ENCODE data around the gene ZMYND19. TPM values are rescaled to one million over a fixed set of nuclear protein-coding genes. Genes with fewer than 3 reads are reported as not detected.

ZMYND19 gene
- total RNA-seq, 1 experiment from 2014 or later, result 77.9 TPM

DNA sequence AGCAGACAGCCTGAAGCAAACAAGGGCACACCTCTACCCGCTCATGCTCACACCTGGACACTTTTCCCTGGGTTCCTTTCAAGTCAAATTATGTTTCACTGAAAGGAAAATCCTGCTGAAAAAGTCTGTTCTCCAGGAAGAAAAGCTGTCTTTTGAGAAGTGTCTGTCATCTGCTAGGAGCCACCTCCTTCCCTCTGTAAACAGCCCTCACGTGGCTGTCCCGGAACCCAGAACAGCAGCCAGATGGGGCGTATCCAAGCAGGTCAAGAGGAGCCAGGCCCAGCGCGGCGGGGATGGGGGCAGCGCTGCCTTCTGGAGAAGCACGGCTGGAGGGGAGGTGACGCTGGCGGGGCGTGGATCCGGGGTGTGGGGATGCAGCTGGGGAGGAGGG is 40.1 kb downstream of the ZMYND19 start, which contains the start of gene PNPLA7 (continued):
- peak; percentile 75 for TF ChIP-seq MAX (CRISPR knock-in tag; IDR thresholded peaks at IDR 0.05)
- no peak for TF ChIP-seq ZNF263 (CRISPR knock-in tag; IDR thresholded peaks at IDR 0.05; ENCODE audit: low read depth)
- TF ChIP-seq, protein P1, sequence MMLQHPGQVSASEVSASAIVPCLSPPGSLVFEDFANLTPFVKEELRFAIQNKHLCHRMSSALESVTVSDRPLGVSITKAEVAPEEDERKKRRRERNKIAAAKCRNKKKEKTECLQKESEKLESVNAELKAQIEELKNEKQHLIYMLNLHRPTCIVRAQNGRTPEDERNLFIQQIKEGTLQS (CRISPR knock-in tag; conservative IDR thresholded peaks at IDR 0.05), result no peak
- no peak for TF ChIP-seq GABPB1 (CRISPR knock-in tag; IDR thresholded peaks at IDR 0.05)

DNA sequence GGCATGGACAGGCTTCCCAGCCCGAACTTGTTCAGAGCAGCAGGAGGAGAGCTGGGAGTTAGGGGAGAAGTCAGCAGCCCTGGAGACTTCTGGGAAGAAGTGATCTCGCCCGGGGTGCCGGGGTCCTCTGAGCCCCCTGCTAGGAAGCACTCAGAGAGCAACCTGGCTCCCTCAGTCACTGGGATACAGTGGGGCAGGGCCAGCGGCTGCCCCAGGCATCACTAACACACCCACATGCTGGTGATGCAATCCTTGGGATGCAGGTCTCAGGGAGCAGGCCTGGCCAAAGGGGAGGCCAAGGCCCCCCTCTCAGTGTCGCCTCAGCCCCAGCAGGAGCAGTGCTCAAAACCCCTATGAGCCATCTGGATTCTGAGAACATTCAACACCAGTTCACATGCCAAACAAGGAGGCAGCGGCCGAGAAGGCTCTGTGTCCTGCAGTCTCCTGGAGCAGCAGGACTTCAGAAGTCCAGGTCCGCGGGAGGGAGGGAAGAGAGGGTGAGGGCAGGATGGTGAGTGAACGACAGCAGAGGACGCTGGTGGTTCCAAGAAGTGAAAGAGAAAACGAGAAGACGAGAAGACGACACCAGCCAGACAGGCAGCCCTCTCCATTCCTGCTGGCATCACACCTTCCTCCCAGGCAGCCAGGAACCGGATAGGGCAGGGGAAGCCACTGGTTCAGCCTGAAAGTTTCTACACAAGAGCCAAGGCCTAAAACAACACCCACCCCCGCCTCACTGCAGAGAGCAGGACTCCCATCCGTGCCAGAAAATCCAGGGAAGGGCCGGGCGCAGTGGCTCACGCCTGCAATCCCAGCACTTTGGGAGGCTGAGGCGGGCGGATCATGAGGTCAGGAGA is 42.4 kb downstream of the ZMYND19 start:
- ChIA-PET POLR2A (no interaction called here), CTCF (interaction anchor here (1.2 kb wide), 1 partner anchor 13 kb away, joined by 3 read pairs; no protein-coding TSS in a partner anchor)
- H3K9me3 Mint-ChIP-seq, result peaks cover 18% of the 10 kb centered on the region
- H3K27ac Mint-ChIP-seq, result no peak overlapping the region
- peaks cover 7% of the 10 kb centered on the region for H3K4me1 Mint-ChIP-seq
- ATAC-seq, result no peak
- DNase-seq (ENCODE audit: low spot score), result no peak
- peaks cover 22% of the 10 kb centered on the region; the same call in 1 of the 2 replicates for H3K36me3 Mint-ChIP-seq
- H3K4me3 Mint-ChIP-seq, result no peak overlapping the region
- TF ChIP-seq ZNF219 (CRISPR knock-in tag; IDR thresholded peaks at IDR 0.05; ENCODE audit: borderline replicate concordance), result no peak
- TF ChIP-seq TP53 (CRISPR knock-in tag; IDR thresholded peaks at IDR 0.05), result no peak
- TF ChIP-seq AR (CRISPR knock-in tag; IDR thresholded peaks at IDR 0.05), result no peak
- TF ChIP-seq AFF4 (CRISPR knock-in tag; IDR thresholded peaks at IDR 0.05; ENCODE audit: borderline replicate concordance), result no peak
- TF ChIP-seq, protein P2, sequence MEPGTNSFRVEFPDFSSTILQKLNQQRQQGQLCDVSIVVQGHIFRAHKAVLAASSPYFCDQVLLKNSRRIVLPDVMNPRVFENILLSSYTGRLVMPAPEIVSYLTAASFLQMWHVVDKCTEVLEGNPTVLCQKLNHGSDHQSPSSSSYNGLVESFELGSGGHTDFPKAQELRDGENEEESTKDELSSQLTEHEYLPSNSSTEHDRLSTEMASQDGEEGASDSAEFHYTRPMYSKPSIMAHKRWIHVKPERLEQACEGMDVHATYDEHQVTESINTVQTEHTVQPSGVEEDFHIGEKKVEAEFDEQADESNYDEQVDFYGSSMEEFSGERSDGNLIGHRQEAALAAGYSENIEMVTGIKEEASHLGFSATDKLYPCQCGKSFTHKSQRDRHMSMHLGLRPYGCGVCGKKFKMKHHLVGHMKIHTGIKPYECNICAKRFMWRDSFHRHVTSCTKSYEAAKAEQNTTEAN (CRISPR knock-in tag; IDR thresholded peaks at IDR 0.05), result no peak
- TF ChIP-seq, protein P1 (CRISPR knock-in tag; conservative IDR thresholded peaks at IDR 0.05), result no peak
- no peak for TF ChIP-seq ZSCAN18 (CRISPR knock-in tag; IDR thresholded peaks at IDR 0.05)
- no peak for TF ChIP-seq MLX (CRISPR knock-in tag; IDR thresholded peaks at IDR 0.05)
- TF ChIP-seq, protein P3, sequence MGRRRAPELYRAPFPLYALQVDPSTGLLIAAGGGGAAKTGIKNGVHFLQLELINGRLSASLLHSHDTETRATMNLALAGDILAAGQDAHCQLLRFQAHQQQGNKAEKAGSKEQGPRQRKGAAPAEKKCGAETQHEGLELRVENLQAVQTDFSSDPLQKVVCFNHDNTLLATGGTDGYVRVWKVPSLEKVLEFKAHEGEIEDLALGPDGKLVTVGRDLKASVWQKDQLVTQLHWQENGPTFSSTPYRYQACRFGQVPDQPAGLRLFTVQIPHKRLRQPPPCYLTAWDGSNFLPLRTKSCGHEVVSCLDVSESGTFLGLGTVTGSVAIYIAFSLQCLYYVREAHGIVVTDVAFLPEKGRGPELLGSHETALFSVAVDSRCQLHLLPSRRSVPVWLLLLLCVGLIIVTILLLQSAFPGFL (CRISPR knock-in tag; IDR thresholded peaks at IDR 0.05; ENCODE audit: borderline replicate concordance), result no peak
- TF ChIP-seq CBFB (CRISPR knock-in tag; IDR thresholded peaks at IDR 0.05; ENCODE audit: low read depth), result no peak
- TF ChIP-seq ZNF396 (CRISPR knock-in tag; IDR thresholded peaks at IDR 0.05; ENCODE audit: borderline replicate concordance), result no peak
- no peak for TF ChIP-seq JUN (CRISPR knock-in tag; IDR thresholded peaks at IDR 0.05)
- TF ChIP-seq, protein P4, sequence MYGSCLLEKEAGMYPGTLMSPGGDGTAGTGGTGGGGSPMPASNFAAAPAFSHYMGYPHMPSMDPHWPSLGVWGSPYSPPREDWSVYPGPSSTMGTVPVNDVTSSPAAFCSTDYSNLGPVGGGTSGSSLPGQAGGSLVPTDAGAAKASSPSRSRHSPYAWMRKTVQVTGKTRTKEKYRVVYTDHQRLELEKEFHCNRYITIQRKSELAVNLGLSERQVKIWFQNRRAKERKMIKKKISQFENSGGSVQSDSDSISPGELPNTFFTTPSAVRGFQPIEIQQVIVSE (CRISPR knock-in tag; IDR thresholded peaks at IDR 0.05; ENCODE audit: borderline replicate concordance), result no peak
- H3K27me3 Mint-ChIP-seq (ENCODE audit: low read depth), result peaks cover 3% of the 10 kb centered on the region
